ENCODE results near the gene RSBN1L.
A peak's percentile ranks its signal among the peaks of the same experiment; 100 is the strongest.
"Not testable (repeated sequence)": the region's sequence is repeated elsewhere in the genome, so short reads cannot be mapped to it uniquely, and the experiment has no call there.

RSBN1L gene

GRCh38 chr7:77778535-77778934, 82.3 kb downstream of the RSBN1L start:
- no peak for DNase-seq

GRCh38 chr7:77782383-77782782, 86.1 kb downstream of the RSBN1L start:
- DNase-seq: no peak

GRCh38 chr7:77783111-77783510, 86.9 kb downstream of the RSBN1L start:
- DNase-seq: no peak

GRCh38 chr7:77783545-77783944, 87.3 kb downstream of the RSBN1L start:
- DNase-seq: no peak

- DNase-seq: not testable (repeated sequence)
Measured at GRCh38 chr7:77784426-77784825, 88.2 kb downstream of the RSBN1L start.

GRCh38 chr7:77786018-77786417, 89.8 kb downstream of the RSBN1L start:
- no peak for DNase-seq

- no peak for DNase-seq
Measured at GRCh38 chr7:77786741-77787140, 90.5 kb downstream of the RSBN1L start.

GRCh38 chr7:77788327-77788902, 92.2 kb downstream of the RSBN1L start:
- no peak for DNase-seq

GRCh38 chr7:77791336-77791735, 95.1 kb downstream of the RSBN1L start:
- no peak for DNase-seq

GRCh38 chr7:77791956-77792355, 95.7 kb downstream of the RSBN1L start:
- no peak for DNase-seq

- DNase-seq: no peak
Measured at GRCh38 chr7:77794000-77794399, 97.7 kb downstream of the RSBN1L start.

GRCh38 chr7:77796109-77796508, 99.8 kb downstream of the RSBN1L start:
- DNase-seq: no peak

- DNase-seq: no peak
Measured at GRCh38 chr7:77796960-77797359, 100.7 kb downstream of the RSBN1L start.

GRCh38 chr7:77797734-77798393, 101.6 kb downstream of the RSBN1L start:
- no peak for DNase-seq

- DNase-seq: peak; percentile 84
Measured at GRCh38 chr7:77798394-77799077, 102.3 kb downstream of the RSBN1L start, which contains the start of the genes PHTF2 and TMEM60. Gene PHTF2, plus strand, starts transcription at chr7:77798773. Gene TMEM60, minus strand, starts transcription at chr7:77798434. Its CDS starts 4,061 bp downstream, at chr7:77794373.

- no peak for DNase-seq
Measured at GRCh38 chr7:77799078-77799964, 103.1 kb downstream of the RSBN1L start.

GRCh38 chr7:77800158-77800557, 103.9 kb downstream of the RSBN1L start:
- DNase-seq: no peak

GRCh38 chr7:77800730-77801129, 104.5 kb downstream of the RSBN1L start:
- DNase-seq: no peak

- DNase-seq: no peak
Measured at GRCh38 chr7:77802557-77803405, 106.5 kb downstream of the RSBN1L start.

GRCh38 chr7:77806425-77806824, 110.2 kb downstream of the RSBN1L start:
- no peak for DNase-seq

GRCh38 chr7:77808517-77808916, 112.3 kb downstream of the RSBN1L start:
- no peak for DNase-seq
